GM12878 (cell line): ENCODE measurements around the gene IFRD1. TPM values are rescaled to one million over a fixed set of nuclear protein-coding genes. Genes with fewer than 3 reads are reported as not detected.

Experiments used
- ATAC-seq: fragments of 200-7000 bp; cut with Tn5 transposase; 3 replicates; pipeline ENCODE4 v1.9.1; 2020; ENCODE audit warnings: mild to moderate bottlenecking, moderate library complexity
- BruUV-seq: library from RNA; stranded (reverse); fragments of 400-500 nt; replicated peaks from 2 replicates; lab custom pipeline; 2021; lab: Mats Ljungman, UMichigan
- CTCF ChIA-PET: fragments of 300-600 bp; sonication (Branson Sonifier 250); formaldehyde crosslinking; extraction: SDS; loops from one replicate; lab custom pipeline; 2021; ENCODE audit warnings: inconsistent platforms; lab: Yijun Ruan, JAX
- POLR2A ChIA-PET: fragments of 350-600 bp; formaldehyde crosslinking; extraction: SDS; loops from one replicate; lab custom pipeline; 2021; ENCODE audit warnings: inconsistent platforms; lab: Charles Lee
- RAD21 ChIA-PET: fragments of 300-600 bp; sonication (Branson Sonifier 250); formaldehyde crosslinking; loops from one replicate; lab custom pipeline; 2023; ENCODE audit warnings: antibody characterized with exemption; ENCODE audit not compliant: unreplicated experiment; lab: Charles Lee
- SMC1A ChIA-PET: fragments of 300-600 bp; sonication (Branson Sonifier 250); formaldehyde crosslinking; loops from one replicate; lab custom pipeline; 2023; ENCODE audit not compliant: unreplicated experiment, uncharacterized antibody; lab: Charles Lee
- DNase-seq: peaks from one replicate; pipeline ENCODE4 v3.0.0-alpha.2; 2011; ENCODE audit warnings: low read depth, low spot score
- FAIRE-seq: peaks from 3 replicates; lab custom pipeline; 2011; peaks lifted over from hg19 to GRCh38; lab: Jason Lieb, UNC
- H2AFZ ChIP-seq: 2 replicates; pipeline ENCODE4 v1.6.0; 2011; ENCODE audit warnings: low read depth, low read length, control low read depth; ENCODE audit not compliant: control insufficient read depth
- H3K27ac ChIP-seq: 2 replicates; pipeline ENCODE4 v1.5.1; 2011; ENCODE audit warnings: control low read depth; ENCODE audit not compliant: control insufficient read depth, insufficient read depth
- H3K27me3 ChIP-seq, 2 experiments: replicated peaks in 1 of 2; 2 replicates each; pipeline versions ENCODE4 v1.6.0 to v1.6.1; 2011; ENCODE audit warnings: low read length in 1 of 2; ENCODE audit not compliant: control insufficient read depth in 2 of 2, insufficient read depth in 2 of 2
- H3K36me3 ChIP-seq, 2 experiments: 2 replicates each; pipeline ENCODE4 v1.5.1; 2011; ENCODE audit warnings: low read length in 1 of 2; ENCODE audit not compliant: control insufficient read depth in 2 of 2, insufficient read depth in 2 of 2
- H3K4me1 ChIP-seq: 2 replicates; pipeline ENCODE4 v1.6.1; 2011; ENCODE audit warnings: mild to moderate bottlenecking, low read length, moderate library complexity, mixed read lengths; ENCODE audit not compliant: control insufficient read depth, insufficient read depth
- H3K4me2 ChIP-seq: 2 replicates; pipeline ENCODE4 v1.6.0; 2011; ENCODE audit warnings: control low read depth; ENCODE audit not compliant: control insufficient read depth, insufficient read depth
- H3K4me3 ChIP-seq: fragments of 200-600 bp; sonication (generic); 2 replicates; pipeline ENCODE4 v1.5.1; 2016
- H3K79me2 ChIP-seq: 2 replicates; pipeline ENCODE4 v1.6.0; 2011; ENCODE audit warnings: low read length; ENCODE audit not compliant: control insufficient read depth, insufficient read depth
- H3K9ac ChIP-seq: 2 replicates; pipeline ENCODE4 v1.8.0; 2011; ENCODE audit warnings: low read length, control low read depth, mixed read lengths; ENCODE audit not compliant: control insufficient read depth, insufficient read depth
- H3K9me3 ChIP-seq: replicated peaks from 3 replicates; pipeline ENCODE4 v1.5.1; 2011; ENCODE audit warnings: mild to moderate bottlenecking, low read length; ENCODE audit not compliant: control insufficient read depth, insufficient read depth
- H4K20me1 ChIP-seq: 2 replicates; pipeline ENCODE4 v1.6.0; 2011; ENCODE audit not compliant: control insufficient read depth, insufficient read depth
- BCL3 ChIP-seq: IDR thresholded peaks from 2 replicates; pipeline ENCODE4 v1.6.1; 2011; ENCODE audit warnings: borderline replicate concordance, low read depth, mild to moderate bottlenecking, moderate library complexity, low read length; ENCODE audit not compliant: insufficient read depth, poor library complexity, severe bottlenecking
- BRCA1 ChIP-seq: IDR thresholded peaks from 2 replicates; pipeline ENCODE4 v1.6.1; 2011; ENCODE audit warnings: low read depth, low read length, improper control_type of control experiment
- NFIC ChIP-seq: IDR thresholded peaks from 2 replicates; pipeline ENCODE4 v1.6.1; 2012; ENCODE audit warnings: low read depth, mild to moderate bottlenecking, inconsistent platforms, low read length, moderate library complexity
- NFXL1 ChIP-seq: fragments of 450-650 bp; IDR thresholded peaks from 2 replicates; pipeline ENCODE4 v1.6.1; 2017; ENCODE audit warnings: antibody characterized with exemption, mild to moderate bottlenecking, borderline replicate concordance
- NR2F1 ChIP-seq: fragments of 450-650 bp; conservative IDR thresholded peaks from 2 replicates; pipeline ENCODE4 v1.6.1; 2017; ENCODE audit warnings: mild to moderate bottlenecking
- PML ChIP-seq: IDR thresholded peaks from 2 replicates; pipeline ENCODE4 v1.6.1; 2012; ENCODE audit warnings: low read length, inconsistent platforms
- RUNX3 ChIP-seq: IDR thresholded peaks from 2 replicates; pipeline ENCODE4 v1.6.1; 2012; ENCODE audit warnings: low read length, inconsistent platforms
- STAT1 ChIP-seq: fragments of 450-650 bp; conservative IDR thresholded peaks from 2 replicates; pipeline ENCODE4 v1.6.1; 2014; ENCODE audit warnings: antibody characterized with exemption, mild to moderate bottlenecking
- USF1 ChIP-seq: IDR thresholded peaks from 2 replicates; pipeline ENCODE4 v1.6.1; 2011; ENCODE audit warnings: borderline replicate concordance, low read depth, mild to moderate bottlenecking, moderate library complexity, mixed read lengths, low read length; ENCODE audit not compliant: insufficient read depth; ENCODE audit errors: extremely low read length
- USF2 ChIP-seq: IDR thresholded peaks from 2 replicates; pipeline ENCODE4 v1.6.1; 2011; ENCODE audit warnings: low read depth, low read length, improper control_type of control experiment, borderline replicate concordance
- ZBTB40 ChIP-seq: fragments of 450-650 bp; IDR thresholded peaks from 2 replicates; pipeline ENCODE4 v1.6.1; 2016; ENCODE audit warnings: mild to moderate bottlenecking, moderate library complexity, borderline replicate concordance
- ZSCAN29 ChIP-seq: fragments of 450-650 bp; IDR thresholded peaks from 2 replicates; pipeline ENCODE4 v1.6.1; 2017; ENCODE audit warnings: mild to moderate bottlenecking, moderate library complexity
- WGBS: methylation state at CpG from one replicate; pipeline ENCODE4 v1.1.6; 2016; ENCODE audit warnings: low lambda C conversion rate; ENCODE audit not compliant: insufficient replicate concordance, insufficient coverage; ENCODE audit errors: missing lambda C conversion rate; 5-methylcytosine and 5-hydroxymethylcytosine counted together
- in situ Hi-C: fragments of 300-500 bp; cut with MboI; formaldehyde crosslinking; loops from 9 replicates; pipeline ENCODE4 v1.14.3; 2018; ENCODE audit warnings: mixed read lengths
- intact Hi-C: fragments of 100-400 bp; cut with micrococcal nuclease; formaldehyde crosslinking; loops from one replicate; pipeline ENCODE4 v1.14.2; 2022; ENCODE audit not compliant: unreplicated experiment
- polyA plus RNA-seq, 11 experiments: library from polyadenylated mRNA; depleted of rRNA in 4 of 11; unstranded in 6 of 11; stranded (reverse) in 5 of 11; fragments of >200 nt; fragmentation: Nextera tagmentation in 4 of 11; fragmentation: Illumina TruSeq in 1 of 11; extraction: Ambion mirVana in 4 of 11; extraction: Trizol in 1 of 11; gene quantifications; 1 replicate in 1 of 11; 2 replicates in 10 of 11; pipeline versions ENCODE4 v1.2.1 to v1.2.3, GENCODE V29; 2011 to 2016; ENCODE audit warnings: inconsistent platforms in 2 of 11, missing spikeins in 2 of 11, low read depth in 1 of 11
- total RNA-seq, 4 experiments: library from RNA; depleted of rRNA in 3 of 4; stranded (reverse); fragments of >200 nt in 3 of 4; fragmentation: Illumina TruSeq in 1 of 4; extraction: Trizol in 1 of 4; gene quantifications; 2 replicates each; pipeline versions ENCODE4 v1.2.1 to v1.2.3, GENCODE V29; 2013 to 2021
- TF ChIP-seq, protein P1 (sequence below): fragments of 450-650 bp; IDR thresholded peaks from 2 replicates; pipeline ENCODE4 v1.6.1; 2017; ENCODE audit warnings: mild to moderate bottlenecking

Gene IFRD1
- total and polyA plus RNA-seq, 10 of the 15 experiments (the other 5 are each of a cell fraction or from before 2014, with no cell fraction given), result 9.6 to 31.1 (median 19.9) TPM

GRCh38 chr7:112447406-112447805 lies 2.9 kb upstream of the IFRD1 start:
- no peak for FAIRE-seq
- no peak for DNase-seq
- peaks cover 21% of the 10 kb centered on the region for H3K79me2 ChIP-seq
- H3K9me3 ChIP-seq, result no peaks in the 10 kb centered on the region
- 96% methylated on average over 3 of the region's 3 CpGs for WGBS
- TF ChIP-seq USF1, result no peak
- TF ChIP-seq, protein P1, sequence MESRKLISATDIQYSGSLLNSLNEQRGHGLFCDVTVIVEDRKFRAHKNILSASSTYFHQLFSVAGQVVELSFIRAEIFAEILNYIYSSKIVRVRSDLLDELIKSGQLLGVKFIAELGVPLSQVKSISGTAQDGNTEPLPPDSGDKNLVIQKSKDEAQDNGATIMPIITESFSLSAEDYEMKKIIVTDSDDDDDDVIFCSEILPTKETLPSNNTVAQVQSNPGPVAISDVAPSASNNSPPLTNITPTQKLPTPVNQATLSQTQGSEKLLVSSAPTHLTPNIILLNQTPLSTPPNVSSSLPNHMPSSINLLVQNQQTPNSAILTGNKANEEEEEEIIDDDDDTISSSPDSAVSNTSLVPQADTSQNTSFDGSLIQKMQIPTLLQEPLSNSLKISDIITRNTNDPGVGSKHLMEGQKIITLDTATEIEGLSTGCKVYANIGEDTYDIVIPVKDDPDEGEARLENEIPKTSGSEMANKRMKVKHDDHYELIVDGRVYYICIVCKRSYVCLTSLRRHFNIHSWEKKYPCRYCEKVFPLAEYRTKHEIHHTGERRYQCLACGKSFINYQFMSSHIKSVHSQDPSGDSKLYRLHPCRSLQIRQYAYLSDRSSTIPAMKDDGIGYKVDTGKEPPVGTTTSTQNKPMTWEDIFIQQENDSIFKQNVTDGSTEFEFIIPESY, result no peak
- no peak for TF ChIP-seq NFXL1
- no peak for TF ChIP-seq BCL3
- no peak for TF ChIP-seq STAT1
- no peak for TF ChIP-seq NFIC
- no peak for TF ChIP-seq NR2F1
- TF ChIP-seq ZBTB40, result no peak
- TF ChIP-seq PML, result no peak
- no peak for TF ChIP-seq ZSCAN29
- TF ChIP-seq BRCA1, result no peak
- TF ChIP-seq USF2, result no peak
- no peak for TF ChIP-seq RUNX3
- in situ Hi-C loops, result no loop called here
- no peak overlapping the region for H3K9ac ChIP-seq
- no peak overlapping the region for H3K4me2 ChIP-seq
- no TSS peak for BruUV-seq
- no peaks in the 10 kb centered on the region for H3K36me3 ChIP-seq
- ChIA-PET RAD21 (no interaction called here), SMC1A (interaction anchor here (1.0 kb wide), 1 partner anchor 16 kb away, joined by 3 read pairs; no protein-coding TSS in a partner anchor), POLR2A (no interaction called here), CTCF (interaction anchor here (0.6 kb wide), 1 partner anchor 353 kb away, joined by 3 read pairs; no protein-coding TSS in a partner anchor)
- H3K27ac ChIP-seq, result no peak overlapping the region
- no peak overlapping the region for H2AFZ ChIP-seq
- no peaks in the 10 kb centered on the region for H3K27me3 ChIP-seq
- ATAC-seq, result no peak
- intact Hi-C loops, result no loop called here
- no peaks in the 10 kb centered on the region for H4K20me1 ChIP-seq
- H3K4me1 ChIP-seq, result peaks cover 10% of the 10 kb centered on the region
- no peak overlapping the region for H3K4me3 ChIP-seq
